B cell (primary cell): ENCODE measurements around the gene FABP2. TPM values are rescaled to one million over a fixed set of nuclear protein-coding genes. Genes with fewer than 3 reads are reported as not detected.
A peak's percentile ranks its signal among the peaks of the same experiment; 100 is the strongest.
"Not testable (repeated sequence)": the region's sequence is repeated elsewhere in the genome, so short reads cannot be mapped to it uniquely, and the experiment has no call there.

Source experiments
- ATAC-seq: fragments of 200-7000 bp; cut with Tn5 transposase; one replicate; pipeline ENCODE4 v1.10.0; 2021; ENCODE audit warnings: low read depth, mild to moderate bottlenecking, moderate number of reproducible peaks, moderate library complexity
- CTCF ChIA-PET: fragments of 350-600 bp; sonication (Branson Sonifier 250); formaldehyde crosslinking; loops from one replicate; lab custom pipeline; 2021; ENCODE audit warnings: antibody characterized with exemption, inconsistent platforms; lab: Charles Lee
- POLR2A ChIA-PET: fragments of 350-600 bp; sonication (Branson Sonifier 250); formaldehyde crosslinking; loops from one replicate; lab custom pipeline; 2021; ENCODE audit warnings: antibody characterized with exemption; lab: Charles Lee
- DNase-seq: peaks from one replicate; pipeline ENCODE4 v3.0.0; 2013
- H2AFZ ChIP-seq: 2 replicates; pipeline ENCODE4 v1.6.1; 2012; ENCODE audit warnings: mild to moderate bottlenecking, low read depth, low read length; ENCODE audit not compliant: insufficient read depth, poor library complexity, severe bottlenecking
- H3K27ac ChIP-seq, 2 donors: 1 replicate in 1 of 2; 2 replicates in 1 of 2; pipeline ENCODE4 v1.5.1; 2012 to 2013; ENCODE audit warnings: low read length in 2 of 2, mild to moderate bottlenecking in 2 of 2, moderate library complexity in 1 of 2
- H3K27me3 ChIP-seq, 4 experiments: fragments of 200-600 bp in 1 of 4; sonication (generic) in 1 of 4; replicated peaks in 1 of 4; 1 replicate in 2 of 4; 2 replicates in 2 of 4; pipeline versions ENCODE4 v1.6.1 to v1.7.0; 2013 to 2016; ENCODE audit warnings: low read length in 3 of 4, mild to moderate bottlenecking in 2 of 4, mixed read lengths in 1 of 4, moderate library complexity in 1 of 4; ENCODE audit not compliant: insufficient read depth in 4 of 4, control insufficient read depth in 3 of 4; ENCODE audit errors: control extremely low read depth in 1 of 4
- H3K36me3 ChIP-seq, 2 experiments: replicated peaks in 1 of 2; 1 replicate in 1 of 2; 2 replicates in 1 of 2; pipeline versions ENCODE4 v1.6.1 to v1.7.1; 2013; ENCODE audit warnings: low read length in 1 of 2; ENCODE audit not compliant: insufficient read depth in 2 of 2, control insufficient read depth in 1 of 2; ENCODE audit errors: control extremely low read depth in 1 of 2, extremely low read depth in 1 of 2
- H3K4me1 ChIP-seq, 2 donors: fragments of 200-600 bp in 1 of 2; sonication (generic) in 1 of 2; 1 replicate in 1 of 2; 2 replicates in 1 of 2; pipeline versions ENCODE4 v1.5.1 to v1.6.1; 2013 to 2017; ENCODE audit warnings: low read length in 2 of 2; ENCODE audit not compliant: control insufficient read depth in 2 of 2, insufficient read depth in 2 of 2
- H3K4me2 ChIP-seq: replicated peaks from 2 replicates; pipeline ENCODE3; 2012; ENCODE audit warnings: mild to moderate bottlenecking, low read depth, low read length; ENCODE audit not compliant: poor library complexity, severe bottlenecking
- H3K4me3 ChIP-seq, 5 experiments: fragments of 200-600 bp in 1 of 5; sonication (generic) in 1 of 5; 1 replicate in 3 of 5; 2 replicates in 2 of 5; pipeline versions ENCODE4 v1.5.1 to v1.7.0; 2011 to 2016; ENCODE audit warnings: low read length in 4 of 5, mild to moderate bottlenecking in 4 of 5, low read depth in 2 of 5, control low read depth in 1 of 5, moderate library complexity in 1 of 5; ENCODE audit not compliant: insufficient read depth in 1 of 5; ENCODE audit errors: control extremely low read depth in 1 of 5, extremely low read depth in 1 of 5
- H3K79me2 ChIP-seq: fragments of 200-600 bp; sonication (generic); one replicate; pipeline ENCODE4 v1.6.0; 2016; ENCODE audit warnings: low read length; ENCODE audit not compliant: control insufficient read depth, insufficient read depth
- H3K9ac ChIP-seq: fragments of 200-600 bp; sonication (generic); 2 replicates; pipeline ENCODE4 v1.6.1; 2017; ENCODE audit warnings: mild to moderate bottlenecking, low read length, moderate library complexity
- H3K9me3 ChIP-seq, 3 donors: one replicate each; pipeline versions ENCODE4 v1.6.1 to v1.7.1; 2013; ENCODE audit warnings: low read length in 2 of 3; ENCODE audit not compliant: control insufficient read depth in 2 of 3, insufficient read depth in 1 of 3; ENCODE audit errors: control extremely low read depth in 1 of 3
- H4K20me1 ChIP-seq: 2 replicates; pipeline ENCODE4 v1.6.0; 2012; ENCODE audit warnings: mild to moderate bottlenecking, low read length; ENCODE audit not compliant: insufficient read depth, control insufficient read depth, poor library complexity, severe bottlenecking
- H3K27ac Mint-ChIP-seq: one replicate; pipeline ENCODE4 v1.8.0; 2021; ENCODE audit warnings: mixed read lengths
- H3K27me3 Mint-ChIP-seq: one replicate; pipeline ENCODE4 v1.8.0; 2021; ENCODE audit warnings: mixed read lengths
- H3K4me1 Mint-ChIP-seq: one replicate; pipeline ENCODE4 v1.8.0; 2021; ENCODE audit warnings: mixed read lengths
- H3K4me3 Mint-ChIP-seq: one replicate; pipeline ENCODE4 v1.8.0; 2021; ENCODE audit warnings: mixed read lengths
- H3K9me3 Mint-ChIP-seq: one replicate; pipeline ENCODE4 v1.8.0; 2022; ENCODE audit warnings: mixed read lengths; ENCODE audit not compliant: insufficient read depth
- CTCF ChIP-seq: fragments of 200-600 bp; IDR thresholded peaks from one replicate; pipeline ENCODE4 v1.8.0; 2022; ENCODE audit warnings: antibody characterized with exemption, mild to moderate bottlenecking
- EZH2 ChIP-seq: IDR thresholded peaks from 2 replicates; pipeline ENCODE4 v1.6.1; 2012; ENCODE audit warnings: borderline replicate concordance, low read depth, mild to moderate bottlenecking, moderate library complexity, low read length; ENCODE audit not compliant: insufficient read depth, poor library complexity, severe bottlenecking
- WGBS: methylation state at CpG from one replicate; pipeline ENCODE4 v1.1.5; 2013; ENCODE audit warnings: missing lambda C conversion rate; ENCODE audit not compliant: insufficient coverage; 5-methylcytosine and 5-hydroxymethylcytosine counted together
- intact Hi-C: fragments of 100-400 bp; cut with micrococcal nuclease; formaldehyde crosslinking; loops from one replicate; pipeline ENCODE4 v1.10.0; 2022
- polyA plus RNA-seq: library from polyadenylated mRNA; depleted of rRNA; stranded (reverse); fragments of >200 nt; gene quantifications from 2 replicates; pipeline ENCODE4 v1.2.3, GENCODE V29; 2012
- total RNA-seq, 2 donors: library from RNA; stranded (reverse); fragments of 120-200 nt in 1 of 2; gene quantifications; 1 replicate in 1 of 2; 2 replicates in 1 of 2; pipeline versions ENCODE4 v1.2.3 to v1.2.4, GENCODE V29; 2013 to 2022

Gene FABP2
- total and polyA plus RNA-seq, 2 donors (not counting 1 experiment from before 2014, with no cell fraction given) = not detected

DNA sequence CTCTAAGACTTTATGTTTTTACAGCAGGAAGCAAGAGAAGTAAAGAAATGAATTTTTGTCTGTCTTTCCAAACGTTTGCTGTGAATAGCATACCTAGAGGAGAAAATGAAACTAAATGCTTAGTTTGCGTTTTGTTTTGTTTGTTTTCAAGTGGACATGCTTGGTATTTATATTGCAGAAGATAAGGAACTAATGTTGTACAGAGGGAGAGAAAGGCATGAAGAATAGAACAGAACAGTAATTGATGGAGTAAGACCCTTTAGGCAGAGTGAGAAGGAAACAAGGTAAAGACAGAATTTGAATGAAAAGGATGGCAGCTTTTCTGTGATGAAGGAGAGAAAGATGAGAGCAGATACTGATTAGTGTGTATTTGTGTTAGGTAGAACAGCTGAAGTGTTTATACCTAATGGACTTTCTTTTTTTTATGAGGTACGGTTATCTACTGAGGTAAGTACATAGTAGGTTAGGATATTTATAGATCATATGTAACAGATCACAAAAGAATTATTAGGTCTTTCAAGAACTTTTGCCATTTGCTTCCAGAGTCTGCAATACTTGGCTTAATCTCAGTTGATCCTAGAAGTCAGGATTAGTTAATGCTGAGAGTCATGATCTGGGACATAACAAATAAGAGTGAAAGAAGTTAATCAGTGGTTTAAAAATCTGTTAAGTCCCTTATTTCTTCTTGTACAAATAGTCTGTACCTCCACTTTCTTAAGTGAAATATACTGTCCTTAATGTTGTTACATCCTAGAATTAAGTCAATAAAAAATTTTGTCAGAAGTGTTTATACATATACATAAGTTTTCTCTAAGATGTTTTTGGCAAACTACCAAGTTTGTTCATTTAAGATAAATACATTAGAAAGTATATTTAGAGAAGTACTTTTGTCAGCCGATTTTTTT, 36.8 kb downstream of the FABP2 start:
- TF ChIP-seq EZH2 (no peak), CTCF (no peak)
- H3K36me3 ChIP-seq = peaks cover 0 to 6% of the 10 kb centered on the region in 2 experiments
- DNase-seq = no peak
- WGBS = 25% methylated on average over 2 of the region's 4 CpGs
- intact Hi-C loops = no loop called here
- ATAC-seq = no peak
- ChIA-PET CTCF (interaction anchor here (1.1 to 1.8 kb wide), 2 partner anchors 244 to 305 kb away, joined by 3 to 6 read pairs; no protein-coding TSS in a partner anchor), POLR2A (no interaction called here)
- H3K4me3 ChIP-seq = no peak overlapping the region
- H3K4me1 ChIP-seq = peaks cover 0 to 5% of the 10 kb centered on the region in 2 donors
- no peaks in the 10 kb centered on the region for H3K27me3 ChIP-seq
- H3K4me2 ChIP-seq = peak overlapping the region; percentile 9
- peak overlapping the region in 1 of 2 donors; percentile 17 for H3K27ac ChIP-seq
- Mint-ChIP-seq H3K27ac (peak overlapping the region; percentile 35), H3K9me3 (no peaks in the 10 kb centered on the region), H3K4me3 (peak overlapping the region; percentile 39), H3K4me1 (peaks cover 22% of the 10 kb centered on the region), H3K27me3 (no peaks in the 10 kb centered on the region)
- H3K9me3 ChIP-seq = no peaks in the 10 kb centered on the region
- H2AFZ ChIP-seq = no peak overlapping the region
- H4K20me1 ChIP-seq = no peaks in the 10 kb centered on the region
- no peaks in the 10 kb centered on the region for H3K79me2 ChIP-seq
- H3K9ac ChIP-seq = no peak overlapping the region

DNA sequence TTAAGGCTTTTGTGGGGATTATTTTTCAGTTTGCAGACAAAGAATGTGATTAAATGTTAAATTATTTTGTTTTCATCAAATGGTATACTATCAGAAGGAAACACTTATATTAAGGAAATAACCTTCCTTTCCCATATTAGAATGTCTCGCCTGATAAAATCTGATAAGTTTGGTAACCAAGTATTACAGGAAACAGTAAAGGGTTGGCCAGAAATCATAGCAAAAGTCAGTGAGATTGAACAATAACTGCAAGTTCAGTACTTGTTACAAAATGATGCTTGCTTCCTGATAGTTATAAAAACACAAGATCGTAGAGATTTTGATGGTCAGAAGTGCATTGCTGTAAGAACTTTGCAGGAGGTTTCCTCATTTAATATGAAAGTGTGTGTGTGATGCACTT, 40.5 kb downstream of the FABP2 start:
- Histone ChIP-seq H3K4me3 (no peak overlapping the region), H3K27me3 (no peaks in the 10 kb centered on the region), H3K79me2 (no peaks in the 10 kb centered on the region), H3K9me3 (no peaks in the 10 kb centered on the region), H3K36me3 (peaks cover 0 to 6% of the 10 kb centered on the region in 2 experiments), H4K20me1 (no peaks in the 10 kb centered on the region), H3K4me2 (no peak overlapping the region), H2AFZ (no peak overlapping the region), H3K27ac (no peak overlapping the region), H3K4me1 (peaks cover 0 to 5% of the 10 kb centered on the region in 2 donors), H3K9ac (no peak overlapping the region)
- H3K4me1 Mint-ChIP-seq = peaks cover 22% of the 10 kb centered on the region
- no peaks in the 10 kb centered on the region for H3K27me3 Mint-ChIP-seq
- intact Hi-C loops = no loop called here
- ChIA-PET POLR2A (no interaction called here), CTCF (no interaction called here)
- no peak for DNase-seq
- H3K9me3 Mint-ChIP-seq = no peaks in the 10 kb centered on the region
- H3K4me3 Mint-ChIP-seq = no peak overlapping the region
- no peak overlapping the region for H3K27ac Mint-ChIP-seq
- 67% methylated on average over 1 of the region's 2 CpGs for WGBS
- no peak for TF ChIP-seq EZH2
- no peak for TF ChIP-seq CTCF
- ATAC-seq = no peak

- H3K27ac ChIP-seq, H3K4me2 ChIP-seq, H3K79me2 ChIP-seq, H3K9me3 Mint-ChIP-seq, H4K20me1 ChIP-seq, DNase-seq, H3K27me3 Mint-ChIP-seq, H3K4me3 ChIP-seq, H3K9me3 ChIP-seq, H3K4me1 ChIP-seq, H2AFZ ChIP-seq, H3K27me3 ChIP-seq, POLR2A ChIA-PET, ATAC-seq, H3K9ac ChIP-seq, H3K36me3 ChIP-seq, H3K4me3 Mint-ChIP-seq, H3K27ac Mint-ChIP-seq, intact Hi-C loops: not testable (repeated sequence)
- peaks cover 17% of the 10 kb centered on the region for H3K4me1 Mint-ChIP-seq
- CTCF ChIA-PET = interaction anchor here (0.6 kb wide), 1 partner anchor 180 kb away, joined by 3 read pairs; no protein-coding TSS in a partner anchor
- WGBS = 100% methylated on average over 6 of the region's 12 CpGs
Observed at GRCh38 chr4:119279945-119280344, 42.0 kb downstream of the FABP2 start.
